GM10248 (cell line): Measurements from ENCODE around the gene CCDC201.

ENCODE experiments used
- CTCF ChIA-PET: fragments of 300-600 bp; sonication (Branson Sonifier 250); formaldehyde crosslinking; extraction: SDS; loops from one replicate; lab custom pipeline; 2021; ENCODE audit warnings: antibody characterized with exemption; lab: Yijun Ruan, JAX
- POLR2A ChIA-PET: fragments of 350-650 bp; sonication (Branson Sonifier 250); formaldehyde crosslinking; extraction: SDS; loops from one replicate; lab custom pipeline; 2020; ENCODE audit warnings: antibody characterized with exemption; lab: Yijun Ruan, JAX
- DNase-seq: peaks from one replicate; pipeline ENCODE4 v3.0.0; 2012; ENCODE audit errors: extremely low spot score
- CTCF ChIP-seq: IDR thresholded peaks from 2 replicates; pipeline ENCODE4 v1.5.1; 2012; ENCODE audit warnings: mild to moderate bottlenecking, low read depth; ENCODE audit errors: extremely low read depth, missing control alignments, control extremely low read depth

The CCDC201 gene

GRCh38 chr7:45880433-45880860 is 7.6 kb upstream of the CCDC201 start:
- no peak for TF ChIP-seq CTCF
- CTCF ChIA-PET, result no interaction called here
- no peak for DNase-seq
- POLR2A ChIA-PET, result no interaction called here

GRCh38 chr7:45878457-45879144 is 5.7 kb upstream of the CCDC201 start:
- no peak for TF ChIP-seq CTCF
- no peak for DNase-seq
- CTCF ChIA-PET, result no interaction called here
- POLR2A ChIA-PET, result no interaction called here

- no peak for TF ChIP-seq CTCF
- CTCF ChIA-PET, result no interaction called here
- POLR2A ChIA-PET, result no interaction called here
- no peak for DNase-seq
These were observed 3.6 kb upstream of the CCDC201 start for GRCh38 chr7:45876519-45876918.

- CTCF ChIA-PET, result no interaction called here
- no peak for DNase-seq
These were observed 1.7 kb upstream of the CCDC201 start for GRCh38 chr7:45874408-45875131.

GRCh38 chr7:45873355-45873754 is 473 bp upstream of the CCDC201 start:
- CTCF ChIA-PET, result no interaction called here
- TF ChIP-seq CTCF, result no peak
- POLR2A ChIA-PET, result no interaction called here
- DNase-seq, result no peak

More at GRCh38 chr7:45874408-45875131, 1.7 kb upstream of the CCDC201 start:
- POLR2A ChIA-PET, result no interaction called here
- no peak for TF ChIP-seq CTCF

- TF ChIP-seq CTCF, result peak; percentile 54
- CTCF ChIA-PET, result interaction anchor here (1.3 to 1.5 kb wide), 2 partner anchors 12 to 14 kb away, joined by 5 to 6 read pairs; no protein-coding TSS in a partner anchor
- POLR2A ChIA-PET, result no interaction called here
- DNase-seq, result no peak
These were observed 507 bp downstream of the CCDC201 start for GRCh38 chr7:45872116-45873034.
